Spinal cord (tissue), 10 donors: ENCODE results near the gene HOXB1. TPM values are rescaled to one million over a fixed set of nuclear protein-coding genes. Genes with fewer than 3 reads are reported as not detected.
A peak's percentile ranks its signal among the peaks of the same experiment; 100 is the strongest.

ENCODE experiments used
- DNase-seq, 6 donors: peaks; one replicate each; pipeline versions ENCODE4 v3.0.0 to v3.0.0-alpha.2; 2013 to 2015; ENCODE audit warnings: low spot score in 6 of 6, low read depth in 4 of 6
- H3K27ac ChIP-seq: one replicate; pipeline ENCODE4 v1.5.1; 2013; ENCODE audit warnings: low read depth, low read length, control low read depth
- H3K27me3 ChIP-seq: one replicate; pipeline ENCODE4 v1.6.1; 2013; ENCODE audit warnings: low read length; ENCODE audit not compliant: control insufficient read depth, insufficient read depth
- H3K36me3 ChIP-seq: one replicate; pipeline ENCODE4 v1.6.1; 2013; ENCODE audit warnings: low read length; ENCODE audit not compliant: control insufficient read depth, insufficient read depth
- H3K4me1 ChIP-seq: one replicate; pipeline ENCODE4 v1.6.1; 2013; ENCODE audit warnings: low read length; ENCODE audit not compliant: control insufficient read depth, insufficient read depth
- H3K4me3 ChIP-seq: one replicate; pipeline ENCODE4 v1.5.1; 2013; ENCODE audit warnings: low read depth, low read length, control low read depth
- H3K9me3 ChIP-seq: one replicate; pipeline ENCODE4 v1.6.1; 2013; ENCODE audit warnings: low read length; ENCODE audit not compliant: control insufficient read depth, insufficient read depth
- WGBS: methylation state at CpG from one replicate; pipeline ENCODE4 v1.1.5; 2013; ENCODE audit warnings: missing lambda C conversion rate; ENCODE audit not compliant: insufficient coverage; 5-methylcytosine and 5-hydroxymethylcytosine counted together
- polyA plus RNA-seq, 2 donors: library from polyadenylated mRNA; unstranded; fragments of 120-200 nt; gene quantifications; one replicate each; pipeline ENCODE4 v1.2.1, GENCODE V29; 2013; ENCODE audit not compliant: insufficient read length in 2 of 2
- total RNA-seq, 2 donors: library from RNA; depleted of rRNA in 1 of 2; stranded (reverse); fragments of 120-200 nt in 1 of 2; fragments of >200 nt in 1 of 2; gene quantifications; one replicate each; pipeline versions ENCODE4 v1.2.3 to v1.2.4, GENCODE V29; 2013 to 2014
- donor health status: healthy.

The HOXB1 gene
- total and polyA plus RNA-seq, 4 donors: 0.16 to 0.32 (median 0.20) TPM; not detected in 1

DNA sequence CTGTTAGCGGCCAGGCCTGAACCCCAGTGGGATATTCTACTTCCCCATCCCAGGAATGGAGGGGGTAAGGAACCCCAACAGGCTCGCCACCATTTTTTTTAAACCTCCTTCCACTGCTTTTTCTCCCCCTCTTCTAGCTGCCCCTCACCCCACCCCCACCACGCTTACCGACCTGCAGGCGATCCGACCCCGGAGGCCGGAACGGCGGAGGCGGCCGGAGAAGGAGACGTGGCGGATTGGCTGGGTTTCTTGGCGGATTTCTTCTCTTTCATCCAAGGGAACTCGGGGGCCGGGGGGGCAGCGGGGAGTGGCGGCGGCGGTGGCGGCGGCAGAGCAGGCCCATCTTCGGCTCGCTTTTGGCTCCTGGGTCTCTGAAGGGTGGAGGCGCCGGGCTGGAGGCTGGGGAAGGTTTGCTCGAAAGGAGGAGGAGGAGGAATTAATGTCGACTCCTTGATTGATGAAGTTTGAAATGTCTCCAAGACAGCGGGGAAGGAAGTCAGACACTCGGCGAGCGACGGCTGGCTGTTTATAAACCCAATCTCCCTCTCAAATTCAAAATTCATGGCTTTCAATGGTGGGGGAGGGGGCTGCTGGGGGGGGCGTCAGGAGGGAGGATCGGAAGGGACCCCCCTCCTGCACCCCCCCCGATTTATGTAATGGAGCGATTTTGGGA is 13.7 kb upstream of the HOXB1 start:
- Histone ChIP-seq H3K27ac (peak overlapping the region; percentile 99), H3K27me3 (no peaks in the 10 kb centered on the region)
- 1% methylated on average over 18 of the region's 38 CpGs for WGBS

GRCh38 chr17:48543854-48544348 is 13.1 kb upstream of the HOXB1 start:
- H3K27me3 ChIP-seq: no peaks in the 10 kb centered on the region
- peaks cover 14% of the 10 kb centered on the region for H3K36me3 ChIP-seq
- peak overlapping the region; percentile 99 for H3K27ac ChIP-seq
- WGBS: 0% methylated on average over 14 of the region's 20 CpGs
- H3K4me1 ChIP-seq: peaks cover 41% of the 10 kb centered on the region
- DNase-seq: peak in 3 of 6 donors; percentile 36 to 64 (median 50)
- no peaks in the 10 kb centered on the region for H3K9me3 ChIP-seq
- H3K4me3 ChIP-seq: peak overlapping the region; percentile 86

More for the DNA sequence above, 13.7 kb upstream of the HOXB1 start:
- peaks cover 14% of the 10 kb centered on the region for H3K36me3 ChIP-seq
- DNase-seq: peak; percentile 78 to 97 (median 88)
- H3K4me3 ChIP-seq: peak overlapping the region; percentile 86
- peaks cover 42% of the 10 kb centered on the region for H3K4me1 ChIP-seq
- H3K9me3 ChIP-seq: no peaks in the 10 kb centered on the region

GRCh38 chr17:48543107-48543853 is 12.5 kb upstream of the HOXB1 start:
- under 1% methylated on average over 71 of the region's 72 CpGs for WGBS
- peak in 2 of 6 donors; percentile 39 to 66 for DNase-seq
- Histone ChIP-seq H3K4me1 (peaks cover 37% of the 10 kb centered on the region), H3K9me3 (no peaks in the 10 kb centered on the region), H3K36me3 (peaks cover 14% of the 10 kb centered on the region), H3K27me3 (no peaks in the 10 kb centered on the region), H3K27ac (peak overlapping the region; percentile 99), H3K4me3 (peak overlapping the region; percentile 86)

- Histone ChIP-seq H3K36me3 (peaks cover 14% of the 10 kb centered on the region), H3K27me3 (no peaks in the 10 kb centered on the region), H3K27ac (peak overlapping the region; percentile 99), H3K4me3 (peak overlapping the region; percentile 86), H3K9me3 (no peaks in the 10 kb centered on the region), H3K4me1 (peaks cover 33% of the 10 kb centered on the region)
- WGBS: 0% methylated on average over 9 of the region's 12 CpGs
- DNase-seq: peak in 2 of 6 donors; percentile 17 to 53
Observed at GRCh38 chr17:48542698-48543106, 11.9 kb upstream of the HOXB1 start.

DNA sequence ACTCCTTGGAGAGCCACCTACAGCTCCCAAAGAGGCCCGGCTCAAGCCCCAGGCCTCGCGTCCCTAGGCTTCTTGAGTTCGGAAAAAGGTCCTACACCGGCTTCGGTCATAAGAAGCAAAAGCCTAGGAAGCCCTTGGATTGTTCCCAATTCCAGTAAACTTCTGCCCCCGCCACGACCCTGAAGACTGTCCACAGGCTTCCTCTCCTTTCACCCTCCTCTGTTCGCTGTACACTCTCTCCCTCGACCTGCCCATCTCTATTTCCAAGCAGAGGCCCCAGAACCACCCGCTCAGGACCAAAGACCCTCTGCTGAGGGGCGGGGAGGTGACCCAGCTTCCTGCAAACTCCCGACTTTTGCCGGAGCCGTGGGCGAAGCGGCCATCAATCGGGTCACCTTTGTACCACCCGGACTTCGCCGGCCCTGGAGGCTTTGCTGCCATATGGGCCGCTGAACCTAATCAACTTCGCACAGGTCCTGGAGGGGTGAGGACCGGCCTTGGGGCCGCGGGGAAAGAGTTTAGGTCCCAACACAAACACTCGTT is 11.4 kb upstream of the HOXB1 start:
- Histone ChIP-seq H3K9me3 (no peaks in the 10 kb centered on the region), H3K27me3 (no peaks in the 10 kb centered on the region), H3K36me3 (peaks cover 14% of the 10 kb centered on the region), H3K27ac (peak overlapping the region; percentile 99), H3K4me1 (peaks cover 33% of the 10 kb centered on the region), H3K4me3 (peak overlapping the region; percentile 86)
- DNase-seq: peak in 1 of 6 donors; percentile 20
- WGBS: 2% methylated on average over 22 of the region's 27 CpGs

DNA sequence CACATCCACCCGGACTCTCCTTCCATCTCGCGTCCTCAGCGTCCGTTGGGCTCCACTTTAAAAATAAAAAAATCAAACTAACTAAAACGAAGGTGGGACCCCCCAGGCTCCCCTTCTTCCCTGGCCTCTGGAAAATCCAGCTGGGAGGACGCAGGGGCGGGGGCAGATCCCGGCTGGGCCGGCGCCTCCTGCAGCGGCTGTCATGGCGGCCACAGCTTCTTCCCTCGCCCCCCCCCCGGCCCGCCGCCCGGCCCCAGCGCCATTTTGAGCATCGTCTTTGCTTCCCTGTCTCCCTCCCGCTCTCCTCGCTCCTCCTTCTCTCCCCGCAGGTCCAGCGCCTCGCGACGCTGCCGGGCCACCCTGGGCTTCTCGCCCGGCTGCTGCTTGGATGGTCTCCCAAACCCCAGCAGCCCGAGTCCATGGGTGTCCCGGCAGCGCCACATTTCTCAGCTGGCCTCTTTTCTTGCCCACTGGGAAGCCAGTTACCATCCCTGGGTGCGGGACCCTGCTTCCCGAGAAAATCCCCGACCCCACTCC is 10.8 kb upstream of the HOXB1 start:
- Histone ChIP-seq H3K4me3 (peak overlapping the region; percentile 86), H3K4me1 (peaks cover 27% of the 10 kb centered on the region), H3K9me3 (no peaks in the 10 kb centered on the region), H3K27me3 (no peaks in the 10 kb centered on the region), H3K36me3 (peaks cover 14% of the 10 kb centered on the region), H3K27ac (peak overlapping the region; percentile 99)
- WGBS: under 1% methylated on average over 31 of the region's 36 CpGs
- DNase-seq: peak in 5 of 6 donors; percentile 66 to 93 (median 71)

GRCh38 chr17:48541036-48541576 is 10.3 kb upstream of the HOXB1 start:
- Histone ChIP-seq H3K27ac (peak overlapping the region; percentile 99), H3K4me1 (peaks cover 22% of the 10 kb centered on the region), H3K4me3 (peak overlapping the region; percentile 86), H3K9me3 (no peaks in the 10 kb centered on the region), H3K36me3 (peaks cover 14% of the 10 kb centered on the region), H3K27me3 (no peaks in the 10 kb centered on the region)
- peak in 2 of 6 donors; percentile 36 to 57 for DNase-seq
- WGBS: 3% methylated on average over 11 of the region's 12 CpGs

GRCh38 chr17:48540213-48540612 is 9.4 kb upstream of the HOXB1 start:
- Histone ChIP-seq H3K9me3 (no peaks in the 10 kb centered on the region), H3K4me1 (peaks cover 16% of the 10 kb centered on the region), H3K36me3 (peaks cover 14% of the 10 kb centered on the region), H3K27ac (peak overlapping the region; percentile 99), H3K27me3 (no peaks in the 10 kb centered on the region), H3K4me3 (no peak overlapping the region)
- WGBS: 43% methylated on average over 1 of the region's 1 CpG
- DNase-seq: peak in 2 of 6 donors; percentile 33 to 85

DNA sequence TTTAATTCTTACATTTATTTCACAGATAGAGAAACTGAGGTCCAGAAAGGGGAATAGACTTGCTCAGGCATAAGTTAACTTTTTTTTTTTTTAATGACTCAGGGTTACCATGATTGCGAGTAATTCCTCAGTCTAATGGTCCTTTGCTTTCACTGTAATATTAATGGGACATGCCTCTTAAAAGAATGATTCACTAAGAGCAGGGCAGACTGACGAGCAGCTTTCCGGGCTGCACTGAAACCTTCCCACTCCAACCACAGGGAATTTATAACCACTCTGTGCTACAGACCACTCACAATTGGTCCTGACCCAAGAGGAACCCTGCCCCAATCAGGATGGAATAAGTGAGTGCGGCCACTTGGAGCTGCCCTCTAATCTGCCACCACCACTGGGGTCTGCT is 8.4 kb upstream of the HOXB1 start:
- DNase-seq: no peak
- peaks cover 12% of the 10 kb centered on the region for H3K4me1 ChIP-seq
- peaks cover 14% of the 10 kb centered on the region for H3K36me3 ChIP-seq
- H3K4me3 ChIP-seq: no peak overlapping the region
- H3K27ac ChIP-seq: peak overlapping the region; percentile 33
- 68% methylated on average over 2 of the region's 4 CpGs for WGBS
- H3K9me3 ChIP-seq: no peaks in the 10 kb centered on the region
- no peaks in the 10 kb centered on the region for H3K27me3 ChIP-seq
